ENCODE data around the gene AMELY.
"Not testable (repeated sequence)": the region's sequence is repeated elsewhere in the genome, so short reads cannot be mapped to it uniquely, and the experiment has no call there.

AMELY gene

GRCh38 chrY:6911253-6911881, at the start of gene AMELY:
Gene AMELY, minus strand, starts transcription at chrY:6911752. Its CDS starts 39,144 bp downstream, at chrY:6872608.
- no peak for DNase-seq

- no peak for DNase-seq
Observed at GRCh38 chrY:6949947-6950346, 38.4 kb upstream of the AMELY start.

- DNase-seq: no peak
Observed at GRCh38 chrY:6948378-6948777, 36.8 kb upstream of the AMELY start.

GRCh38 chrY:6947695-6948094, 36.1 kb upstream of the AMELY start:
- DNase-seq: no peak

- DNase-seq: no peak
Observed at GRCh38 chrY:6935497-6935896, 23.9 kb upstream of the AMELY start.

GRCh38 chrY:6931779-6932396, 20.3 kb upstream of the AMELY start:
- DNase-seq: no peak

- DNase-seq: no peak
Observed at GRCh38 chrY:6929237-6929636, 17.7 kb upstream of the AMELY start.

GRCh38 chrY:6928265-6928664, 16.7 kb upstream of the AMELY start:
- no peak for DNase-seq

GRCh38 chrY:6921061-6921460, 9.5 kb upstream of the AMELY start:
- DNase-seq: no peak

- DNase-seq: no peak
Observed at GRCh38 chrY:6913362-6913761, 1.8 kb upstream of the AMELY start.

- DNase-seq: no peak
Observed at GRCh38 chrY:6910372-6911252, 940 bp downstream of the AMELY start, which contains the start of gene TBL1Y. Gene TBL1Y, plus strand, starts transcription at chrY:6910697. Its CDS starts 114,388 bp downstream, at chrY:7025085.

- no peak for DNase-seq
Observed at GRCh38 chrY:6909856-6910255, 1.7 kb downstream of the AMELY start.

- DNase-seq: no peak
Observed at GRCh38 chrY:6909118-6909521, 2.4 kb downstream of the AMELY start.

- DNase-seq: not testable (repeated sequence)
Observed at GRCh38 chrY:6908021-6908420, 3.5 kb downstream of the AMELY start.

GRCh38 chrY:6907591-6907990, 4.0 kb downstream of the AMELY start:
- DNase-seq: no peak

- DNase-seq: not testable (repeated sequence)
Observed at GRCh38 chrY:6902116-6902515, 9.4 kb downstream of the AMELY start.

- DNase-seq: no peak
Observed at GRCh38 chrY:6895236-6895635, 16.3 kb downstream of the AMELY start.

- DNase-seq: no peak
Observed at GRCh38 chrY:6894496-6894895, 17.1 kb downstream of the AMELY start.

- no peak for DNase-seq
Observed at GRCh38 chrY:6849384-6849783, 62.2 kb downstream of the AMELY start.

GRCh38 chrY:6842650-6843049, 68.9 kb downstream of the AMELY start:
- DNase-seq: not testable (repeated sequence)

Measured in NCI-H1105 treated with DMSO at 0.1 percent for 48 hours (cell line).